Right cardiac atrium (tissue), 5 donors: ENCODE measurements around the gene JARID2. TPM values are rescaled to one million over a fixed set of nuclear protein-coding genes. Genes with fewer than 3 reads are reported as not detected.
A peak's percentile ranks its signal among the peaks of the same experiment; 100 is the strongest.

Source experiments
- ATAC-seq, 2 donors: fragments of 200-7000 bp; cut with Tn5 transposase; one replicate each; pipeline versions ENCODE4 v1.8.0 to v1.9.1; 2020; ENCODE audit warnings: moderate library complexity in 2 of 2, mild to moderate bottlenecking in 1 of 2
- DNase-seq, 3 donors: peaks; one replicate each; pipeline ENCODE4 v3.0.0-alpha.2; 2020
- H3K27ac ChIP-seq: one replicate; pipeline ENCODE4 v1.5.1; 2013; ENCODE audit warnings: mild to moderate bottlenecking, low read length, control low read depth, moderate library complexity
- H3K27me3 ChIP-seq: one replicate; pipeline ENCODE4 v1.6.1; 2013; ENCODE audit not compliant: control insufficient read depth, insufficient read depth
- H3K4me1 ChIP-seq: one replicate; pipeline ENCODE4 v1.6.1; 2013; ENCODE audit warnings: low read length; ENCODE audit not compliant: control insufficient read depth, insufficient read depth
- H3K4me3 ChIP-seq: one replicate; pipeline ENCODE4 v1.5.1; 2013; ENCODE audit warnings: low read length, control low read depth
- H3K9me3 ChIP-seq: one replicate; pipeline ENCODE4 v1.6.1; 2013; ENCODE audit warnings: low read length; ENCODE audit not compliant: control insufficient read depth
- WGBS: extraction: QIAGEN DNeasy Blood & Tissue Kit; methylation state at CpG from one replicate; pipeline ENCODE4 v1.1.7; 2013; 5-methylcytosine and 5-hydroxymethylcytosine counted together
- intact Hi-C, 4 donors: fragments of 100-400 bp; cut with DNase I; formaldehyde crosslinking; loops; one replicate each; pipeline versions ENCODE4 v1.11.0 to v1.14.0; 2022 to 2023
- polyA plus RNA-seq: library from polyadenylated mRNA; stranded (reverse); fragments of 200-250 nt; gene quantifications from one replicate; pipeline ENCODE4 v1.2.3, GENCODE V29; 2013
- total RNA-seq, 4 donors: library from RNA; stranded (reverse); fragmentation: NEBNext Ultra II Directional; extraction: Animal tissue kit (Norgen Biotek cat#: 25700); gene quantifications; one replicate each; pipeline ENCODE4 v1.2.1, GENCODE V29; 2021
- donor health status: healthy with polysubstance abuse.
- donor health status: DM: no; HTN: yes; CAD: no.
- donor health status: DM: no; HTN: no; CAD: no.
- donor health status: DM: no; HTN: yes; CAD: no; lungs with severe emphysema.
- donor health status: DM: yes; HTN: yes; CAD: no.

The JARID2 gene
- total and polyA plus RNA-seq, 5 donors, result 4.1 to 10.1 (median 9.1) TPM

DNA sequence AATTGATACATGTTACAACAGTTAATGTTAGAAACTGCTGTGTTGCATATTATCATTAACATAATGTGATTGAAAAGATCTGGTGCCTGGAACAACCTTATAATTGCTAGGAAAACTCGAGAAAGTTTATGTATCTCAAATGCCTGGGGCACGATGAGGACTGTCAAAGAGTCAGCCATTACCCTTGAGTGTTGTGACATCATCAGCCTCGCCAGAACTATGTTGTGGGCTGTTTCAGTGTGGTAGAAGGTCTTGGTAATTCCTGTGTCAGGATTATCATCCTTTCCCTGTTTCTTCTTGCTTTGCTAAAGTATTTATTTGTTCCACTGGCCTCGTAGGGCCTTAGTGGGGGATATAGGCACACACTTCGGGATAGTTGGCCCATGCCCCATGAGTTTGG, 231.9 kb downstream of the JARID2 start:
- intact Hi-C loops, result no loop called here
- 76% methylated on average over 5 of the region's 5 CpGs for whole genome bisulfite sequencing
- H3K4me1 ChIP-seq, result peaks cover 11% of the 10 kb centered on the region
- no peaks in the 10 kb centered on the region for H3K9me3 ChIP-seq
- H3K27me3 ChIP-seq, result no peaks in the 10 kb centered on the region
- DNase-seq, result no peak
- no peak overlapping the region for H3K27ac ChIP-seq
- no peak for ATAC-seq
- H3K4me3 ChIP-seq, result no peak overlapping the region

- intact Hi-C loops, result no loop called here
- Histone ChIP-seq H3K4me3 (no peak overlapping the region), H3K27ac (no peak overlapping the region), H3K9me3 (no peaks in the 10 kb centered on the region), H3K27me3 (no peaks in the 10 kb centered on the region), H3K4me1 (peaks cover 13% of the 10 kb centered on the region)
- no peak for DNase-seq
- no peak for ATAC-seq
- WGBS, result 67% methylated on average over 5 of the region's 5 CpGs
These were observed 233.9 kb downstream of the JARID2 start for GRCh38 chr6:15479761-15480160.

GRCh38 chr6:15480525-15480924, 234.7 kb downstream of the JARID2 start:
- Histone ChIP-seq H3K27me3 (no peaks in the 10 kb centered on the region), H3K9me3 (no peaks in the 10 kb centered on the region), H3K27ac (no peak overlapping the region), H3K4me1 (peaks cover 10% of the 10 kb centered on the region), H3K4me3 (no peak overlapping the region)
- intact Hi-C loops, result no loop called here
- ATAC-seq, result no peak
- no peak for DNase-seq
- 86% methylated on average over 7 of the region's 7 CpGs for WGBS

DNA sequence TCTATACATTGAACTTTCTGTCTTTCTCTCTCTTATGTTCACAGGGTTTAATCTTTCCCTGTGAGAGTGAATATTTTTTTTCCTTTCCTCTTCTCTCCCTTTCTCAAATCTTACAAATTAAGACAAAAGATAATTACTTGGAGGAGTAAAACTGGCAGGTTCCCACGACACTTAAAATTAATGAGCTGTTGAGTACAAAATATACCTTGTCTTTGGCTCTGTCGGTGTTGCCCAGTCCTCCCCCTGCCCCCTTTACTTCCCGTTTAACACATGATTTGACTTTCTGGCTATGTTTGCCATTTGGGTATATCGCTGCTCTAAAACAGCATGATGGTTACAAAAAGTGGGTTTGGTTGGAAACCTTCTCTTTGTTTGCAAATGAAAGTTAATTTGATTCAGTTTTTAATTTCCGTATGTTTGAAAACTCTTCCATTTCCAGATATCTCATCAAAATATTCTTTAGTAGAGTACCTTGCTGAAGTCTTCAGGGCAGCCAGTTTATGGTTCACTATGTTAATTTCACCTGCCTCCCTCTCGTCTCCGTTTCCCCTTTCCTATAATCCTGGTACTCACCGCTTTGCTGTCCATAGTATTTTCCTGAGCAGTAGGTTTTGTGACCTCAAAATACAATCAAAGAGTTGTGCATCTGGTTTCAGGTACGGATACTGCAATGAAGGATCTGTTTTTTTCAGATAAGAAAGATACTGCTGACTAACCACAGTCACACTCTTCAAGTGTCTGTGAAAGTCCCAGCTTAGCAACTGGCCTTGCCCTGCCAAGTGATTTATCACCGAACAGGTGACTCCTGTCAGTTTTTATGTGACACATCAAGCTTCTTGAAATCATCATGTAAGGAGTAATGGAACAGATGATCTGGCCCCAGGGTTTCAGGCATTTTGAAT, 235.8 kb downstream of the JARID2 start:
- DNase-seq (no peak), ATAC-seq (peak; percentile 39 to 55)
- WGBS, result 72% methylated on average over 10 of the region's 10 CpGs
- H3K4me3 ChIP-seq, result no peak overlapping the region
- H3K9me3 ChIP-seq, result no peaks in the 10 kb centered on the region
- peaks cover 10% of the 10 kb centered on the region for H3K4me1 ChIP-seq
- no peak overlapping the region for H3K27ac ChIP-seq
- H3K27me3 ChIP-seq, result no peaks in the 10 kb centered on the region
- intact Hi-C loops, result no loop called here

- intact Hi-C loops, result no loop called here
- Histone ChIP-seq H3K4me1 (peaks cover 8% of the 10 kb centered on the region), H3K9me3 (no peaks in the 10 kb centered on the region), H3K27me3 (no peaks in the 10 kb centered on the region), H3K4me3 (no peak overlapping the region), H3K27ac (no peak overlapping the region)
- DNase-seq (no peak), ATAC-seq (no peak)
- 96% methylated on average over 1 of the region's 1 CpG for WGBS
These were observed 237.2 kb downstream of the JARID2 start for GRCh38 chr6:15483060-15483459.

DNA sequence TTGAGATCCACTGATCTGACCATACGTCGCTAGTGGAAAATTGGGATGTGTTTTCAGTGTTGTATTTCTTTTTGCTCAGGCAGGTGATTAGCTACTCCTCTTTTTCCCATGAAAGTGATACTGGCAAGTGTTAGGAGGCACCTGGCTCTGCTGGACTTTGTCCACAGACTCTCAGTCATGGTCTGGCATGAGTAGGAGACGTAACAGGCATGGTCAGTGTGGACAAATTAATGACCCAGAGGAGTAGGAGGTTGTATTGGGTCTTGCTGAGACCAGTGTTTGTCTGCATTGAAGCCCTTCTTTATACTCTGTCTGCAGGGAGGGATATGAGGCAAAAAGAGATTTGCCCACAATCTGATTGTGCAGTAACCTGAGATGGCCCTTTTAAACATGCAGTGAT, 238.3 kb downstream of the JARID2 start:
- no peak overlapping the region for H3K4me3 ChIP-seq
- H3K27me3 ChIP-seq, result no peaks in the 10 kb centered on the region

DNA sequence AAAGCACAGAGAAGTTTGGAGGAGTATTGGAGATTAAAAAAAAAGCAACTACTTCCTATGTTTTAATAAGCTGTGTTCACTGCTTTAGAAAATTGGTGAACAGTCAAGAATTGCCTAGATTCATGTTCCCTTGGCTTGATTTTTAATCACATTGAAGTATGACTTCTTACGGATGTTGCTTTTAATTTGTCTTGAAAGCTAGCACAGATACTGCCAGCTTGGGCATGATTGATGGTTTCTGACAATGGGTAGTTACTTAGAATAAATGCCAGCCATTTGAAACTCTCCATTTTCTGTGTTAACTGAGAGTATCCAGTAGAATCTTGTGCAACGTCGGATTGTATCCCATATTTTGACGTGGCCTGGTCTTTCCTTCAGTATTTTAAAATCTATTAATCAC, 239.0 kb downstream of the JARID2 start:
- H3K4me1 ChIP-seq, result peaks cover 8% of the 10 kb centered on the region
- no peak overlapping the region for H3K27ac ChIP-seq
- H3K4me3 ChIP-seq, result no peak overlapping the region
- 92% methylated on average over 4 of the region's 4 CpGs for WGBS
- H3K27me3 ChIP-seq, result no peaks in the 10 kb centered on the region
- intact Hi-C loops, result no loop called here
- no peak for ATAC-seq
- DNase-seq, result no peak
- no peaks in the 10 kb centered on the region for H3K9me3 ChIP-seq

More for the DNA sequence above, 238.3 kb downstream of the JARID2 start:
- Histone ChIP-seq H3K27ac (no peak overlapping the region), H3K4me1 (peaks cover 8% of the 10 kb centered on the region), H3K9me3 (no peaks in the 10 kb centered on the region)
- intact Hi-C loops, result no loop called here
- WGBS, result 88% methylated on average over 3 of the region's 3 CpGs
- ATAC-seq, result no peak
- DNase-seq, result no peak

DNA sequence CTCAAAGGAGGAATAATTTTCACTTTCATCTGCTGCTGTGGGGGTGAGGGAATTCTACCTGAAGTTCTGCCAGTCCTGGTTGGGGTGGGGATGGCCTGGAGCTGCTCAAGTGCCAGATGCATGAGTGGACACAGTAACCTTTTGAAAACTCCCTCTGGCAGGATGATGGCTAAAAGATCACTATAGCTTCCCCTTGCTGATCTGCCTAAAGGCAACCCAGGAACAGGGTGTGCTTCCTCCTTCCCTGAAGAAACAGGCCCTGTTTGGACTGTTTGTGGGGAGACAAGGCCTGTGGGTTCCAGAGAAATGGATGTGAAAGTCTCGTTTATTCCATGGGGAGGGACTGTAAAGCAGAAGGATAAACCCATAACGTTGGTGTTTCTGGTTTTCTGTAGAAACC, 240.1 kb downstream of the JARID2 start:
- Histone ChIP-seq H3K4me1 (peaks cover 8% of the 10 kb centered on the region), H3K9me3 (no peaks in the 10 kb centered on the region), H3K4me3 (no peak overlapping the region), H3K27me3 (no peaks in the 10 kb centered on the region), H3K27ac (no peak overlapping the region)
- 71% methylated on average over 2 of the region's 2 CpGs for WGBS
- intact Hi-C loops, result no loop called here
- DNase-seq (no peak), ATAC-seq (no peak)

- H3K9me3 ChIP-seq, result no peaks in the 10 kb centered on the region
- WGBS, result 97% methylated on average over 13 of the region's 13 CpGs
- intact Hi-C loops, result no loop called here
- DNase-seq (no peak), ATAC-seq (no peak)
- H3K4me3 ChIP-seq, result no peak overlapping the region
- H3K27me3 ChIP-seq, result no peaks in the 10 kb centered on the region
- H3K27ac ChIP-seq, result no peak overlapping the region
- peaks cover 13% of the 10 kb centered on the region for H3K4me1 ChIP-seq
These were observed 241.4 kb downstream of the JARID2 start for GRCh38 chr6:15487262-15487661.

DNA sequence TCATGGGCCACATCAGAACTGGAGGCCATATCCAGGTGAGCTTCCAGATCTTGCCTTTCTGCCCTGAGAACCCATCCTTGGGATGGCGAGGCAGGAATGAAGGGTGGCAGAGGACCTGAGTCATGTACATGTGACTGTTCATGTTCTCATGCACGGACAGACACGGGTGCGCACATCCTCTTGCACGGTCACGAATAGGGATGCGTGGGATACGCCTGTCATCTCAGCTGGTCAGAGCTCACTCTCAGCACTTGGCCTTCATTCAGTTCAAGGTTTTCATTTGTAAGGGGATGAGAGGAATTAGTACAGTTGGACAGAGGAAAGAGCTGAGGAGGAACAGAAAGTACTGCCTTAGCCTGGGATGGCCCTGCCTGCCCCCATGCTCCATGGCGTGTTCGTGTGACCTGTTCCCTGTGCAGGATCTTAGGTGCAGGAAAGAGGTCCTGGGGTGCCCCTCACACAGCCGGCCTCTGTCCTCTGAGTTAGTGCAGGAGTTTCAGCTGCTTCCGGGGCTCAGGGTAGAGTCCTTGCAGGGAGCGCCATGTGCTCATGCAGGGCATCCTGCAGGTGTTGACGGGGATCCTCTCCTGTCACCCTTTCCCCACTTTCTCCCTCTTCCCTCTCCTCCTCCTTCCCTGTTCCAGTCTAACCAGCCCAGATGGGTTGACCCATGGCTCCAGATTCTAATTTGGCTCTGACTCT, 243.5 kb downstream of the JARID2 start:
- H3K27me3 ChIP-seq, result no peaks in the 10 kb centered on the region
- no peaks in the 10 kb centered on the region for H3K9me3 ChIP-seq
- H3K27ac ChIP-seq, result no peak overlapping the region
- ATAC-seq (no peak), DNase-seq (no peak)
- 87% methylated on average over 14 of the region's 14 CpGs for WGBS
- H3K4me3 ChIP-seq, result no peak overlapping the region
- H3K4me1 ChIP-seq, result peaks cover 9% of the 10 kb centered on the region
- intact Hi-C loops, result no loop called here

GRCh38 chr6:15490242-15491100, 244.6 kb downstream of the JARID2 start:
- Histone ChIP-seq H3K4me3 (no peak overlapping the region), H3K27ac (no peak overlapping the region), H3K4me1 (peaks cover 12% of the 10 kb centered on the region), H3K9me3 (no peaks in the 10 kb centered on the region), H3K27me3 (no peaks in the 10 kb centered on the region)
- WGBS, result 89% methylated on average over 11 of the region's 11 CpGs
- no peak for DNase-seq
- no peak for ATAC-seq
- intact Hi-C loops, result no loop called here
